Transverse colon (tissue), 4 donors: ENCODE measurements around the gene SLCO4A1.

Experiments used
- EP300 ChIP-seq: sonication (generic); formaldehyde crosslinking; IDR thresholded peaks from one replicate; pipeline ENCODE4 v1.6.1; 2017; ENCODE audit warnings: antibody characterized with exemption, low read depth
- POLR2A ChIP-seq: fragments of 450-650 bp; IDR thresholded peaks from one replicate; pipeline ENCODE4 v1.6.1; 2016; ENCODE audit warnings: antibody characterized with exemption, mild to moderate bottlenecking, moderate library complexity
- POLR2AphosphoS5 ChIP-seq, 3 donors: sonication (generic); formaldehyde crosslinking; IDR thresholded peaks; one replicate each; pipeline ENCODE4 v1.6.1; 2016; ENCODE audit warnings: antibody characterized with exemption in 3 of 3
- TF ChIP-seq, protein P1 (sequence below), 5 experiments: fragments of 200-600 bp in 3 of 5; fragments of 450-650 bp in 2 of 5; sonication (generic) in 3 of 5; IDR thresholded peaks; 1 replicate in 2 of 5; 2 replicates in 3 of 5; pipeline ENCODE4 v1.5.1; 2016 to 2017; ENCODE audit warnings: antibody characterized with exemption in 5 of 5, inconsistent platforms in 3 of 5, mild to moderate bottlenecking in 2 of 5, moderate library complexity in 1 of 5

DNA sequence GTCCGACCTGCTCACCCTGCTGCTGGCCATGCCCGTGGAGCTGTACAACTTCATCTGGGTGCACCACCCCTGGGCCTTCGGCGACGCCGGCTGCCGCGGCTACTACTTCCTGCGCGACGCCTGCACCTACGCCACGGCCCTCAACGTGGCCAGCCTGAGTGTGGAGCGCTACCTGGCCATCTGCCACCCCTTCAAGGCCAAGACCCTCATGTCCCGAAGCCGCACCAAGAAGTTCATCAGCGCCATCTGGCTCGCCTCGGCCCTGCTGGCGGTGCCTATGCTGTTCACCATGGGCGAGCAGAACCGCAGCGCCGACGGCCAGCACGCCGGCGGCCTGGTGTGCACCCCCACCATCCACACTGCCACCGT, 67.2 kb downstream of the SLCO4A1 start:
- TF ChIP-seq, protein P1, sequence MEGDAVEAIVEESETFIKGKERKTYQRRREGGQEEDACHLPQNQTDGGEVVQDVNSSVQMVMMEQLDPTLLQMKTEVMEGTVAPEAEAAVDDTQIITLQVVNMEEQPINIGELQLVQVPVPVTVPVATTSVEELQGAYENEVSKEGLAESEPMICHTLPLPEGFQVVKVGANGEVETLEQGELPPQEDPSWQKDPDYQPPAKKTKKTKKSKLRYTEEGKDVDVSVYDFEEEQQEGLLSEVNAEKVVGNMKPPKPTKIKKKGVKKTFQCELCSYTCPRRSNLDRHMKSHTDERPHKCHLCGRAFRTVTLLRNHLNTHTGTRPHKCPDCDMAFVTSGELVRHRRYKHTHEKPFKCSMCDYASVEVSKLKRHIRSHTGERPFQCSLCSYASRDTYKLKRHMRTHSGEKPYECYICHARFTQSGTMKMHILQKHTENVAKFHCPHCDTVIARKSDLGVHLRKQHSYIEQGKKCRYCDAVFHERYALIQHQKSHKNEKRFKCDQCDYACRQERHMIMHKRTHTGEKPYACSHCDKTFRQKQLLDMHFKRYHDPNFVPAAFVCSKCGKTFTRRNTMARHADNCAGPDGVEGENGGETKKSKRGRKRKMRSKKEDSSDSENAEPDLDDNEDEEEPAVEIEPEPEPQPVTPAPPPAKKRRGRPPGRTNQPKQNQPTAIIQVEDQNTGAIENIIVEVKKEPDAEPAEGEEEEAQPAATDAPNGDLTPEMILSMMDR (IDR thresholded peaks at IDR 0.05) = no peak
- TF ChIP-seq POLR2A (no peak), EP300 (no peak), POLR2AphosphoS5 (IDR thresholded peaks at IDR 0.05) (no peak)
